Measurements from ENCODE around the gene SHANK3.

Gene SHANK3

GRCh38 chr22:50699001-50699755 lies 26.6 kb downstream of the SHANK3 start:
- ChIA-PET CTCF (interaction anchor here (1.1 to 1.7 kb wide), 3 partner anchors 11 to 31 kb away, joined by 3 to 5 read pairs (median 3); no protein-coding TSS in a partner anchor), POLR2A (no interaction called here)
- no peaks in the 10 kb centered on the region for H3K27me3 ChIP-seq (replicated peaks in 2 of 5; ENCODE audit: control insufficient read depth in 4 of 5, insufficient read depth in 5 of 5, low read length in 4 of 5)
- DNase-seq, result no peak
- WGBS (ENCODE audit: insufficient coverage), result 97% methylated on average over 15 of the region's 15 CpGs
- H3K27ac ChIP-seq (ENCODE audit: insufficient read depth in 1 of 2, low read depth in 1 of 2, low read length in 2 of 2, poor library complexity in 1 of 2, severe bottlenecking in 2 of 2), result peak overlapping the region in 1 of 2 experiments; percentile 4
- H3K36me3 ChIP-seq (ENCODE audit: control insufficient read depth in 4 of 4, insufficient read depth in 4 of 4, low read length in 3 of 4), result peaks cover 14 to 94% (median 72%) of the 10 kb centered on the region in 4 experiments
- H3K9me3 ChIP-seq (ENCODE audit: control extremely low read depth in 1 of 5, control insufficient read depth in 4 of 5, insufficient read depth in 2 of 5, low read depth in 1 of 5, low read length in 4 of 5), result no peaks in the 10 kb centered on the region
- H3K4me3 ChIP-seq (ENCODE audit: control insufficient read depth in 1 of 7, extremely low read depth in 1 of 7, insufficient read depth in 4 of 7, low read depth in 2 of 7, low read length in 6 of 7), result no peak overlapping the region
- H3K4me1 ChIP-seq (ENCODE audit: control extremely low read depth in 1 of 4, control insufficient read depth in 4 of 4, insufficient read depth in 4 of 4, low read length in 3 of 4), result peaks cover 0 to 13% (median 5%) of the 10 kb centered on the region in 4 experiments

GRCh38 chr22:50699756-50700386 lies 27.2 kb downstream of the SHANK3 start:
- Histone ChIP-seq H3K9me3 (ENCODE audit: control extremely low read depth in 1 of 5, control insufficient read depth in 4 of 5, insufficient read depth in 2 of 5, low read depth in 1 of 5, low read length in 4 of 5) (no peaks in the 10 kb centered on the region), H3K4me3 (ENCODE audit: control insufficient read depth in 1 of 7, extremely low read depth in 1 of 7, insufficient read depth in 4 of 7, low read depth in 2 of 7, low read length in 6 of 7) (no peak overlapping the region), H3K27ac (ENCODE audit: insufficient read depth in 1 of 2, low read depth in 1 of 2, low read length in 2 of 2, poor library complexity in 1 of 2, severe bottlenecking in 2 of 2) (peak overlapping the region in 1 of 2 experiments; percentile 4), H3K27me3 (replicated peaks in 2 of 5; ENCODE audit: control insufficient read depth in 4 of 5, insufficient read depth in 5 of 5, low read length in 4 of 5) (no peaks in the 10 kb centered on the region), H3K36me3 (ENCODE audit: control insufficient read depth in 4 of 4, insufficient read depth in 4 of 4, low read length in 3 of 4) (peaks cover 11 to 95% (median 72%) of the 10 kb centered on the region in 4 experiments), H3K4me1 (ENCODE audit: control extremely low read depth in 1 of 4, control insufficient read depth in 4 of 4, insufficient read depth in 4 of 4, low read length in 3 of 4) (peaks cover 0 to 13% (median 5%) of the 10 kb centered on the region in 4 experiments)
- DNase-seq, result no peak
- 96% methylated on average over 12 of the region's 15 CpGs for WGBS (ENCODE audit: insufficient coverage)
- ChIA-PET CTCF (interaction anchor here (0.6 to 1.7 kb wide), 4 partner anchors 10 to 80 kb away, joined by 3 to 5 read pairs (median 3); no protein-coding TSS in a partner anchor), POLR2A (no interaction called here)

GRCh38 chr22:50700387-50701075 lies 27.9 kb downstream of the SHANK3 start:
- no peaks in the 10 kb centered on the region for H3K9me3 ChIP-seq (ENCODE audit: control extremely low read depth in 1 of 5, control insufficient read depth in 4 of 5, insufficient read depth in 2 of 5, low read depth in 1 of 5, low read length in 4 of 5)
- H3K36me3 ChIP-seq (ENCODE audit: control insufficient read depth in 4 of 4, insufficient read depth in 4 of 4, low read length in 3 of 4), result peaks cover 7 to 95% (median 71%) of the 10 kb centered on the region in 4 experiments
- CTCF ChIA-PET, result interaction anchor here (0.6 to 1.7 kb wide), 3 partner anchors 9 to 81 kb away, joined by 3 to 5 read pairs (median 3); no protein-coding TSS in a partner anchor
- peaks cover 0 to 13% (median 5%) of the 10 kb centered on the region in 4 experiments for H3K4me1 ChIP-seq (ENCODE audit: control extremely low read depth in 1 of 4, control insufficient read depth in 4 of 4, insufficient read depth in 4 of 4, low read length in 3 of 4)
- no peak for DNase-seq
- POLR2A ChIA-PET, result no interaction called here
- no peak overlapping the region for H3K4me3 ChIP-seq (ENCODE audit: control insufficient read depth in 1 of 7, extremely low read depth in 1 of 7, insufficient read depth in 4 of 7, low read depth in 2 of 7, low read length in 6 of 7)
- H3K27me3 ChIP-seq (replicated peaks in 2 of 5; ENCODE audit: control insufficient read depth in 4 of 5, insufficient read depth in 5 of 5, low read length in 4 of 5), result no peaks in the 10 kb centered on the region
- 93% methylated on average over 19 of the region's 19 CpGs for WGBS (ENCODE audit: insufficient coverage)
- no peak overlapping the region for H3K27ac ChIP-seq (ENCODE audit: insufficient read depth in 1 of 2, low read depth in 1 of 2, low read length in 2 of 2, poor library complexity in 1 of 2, severe bottlenecking in 2 of 2)

- CTCF ChIA-PET, result interaction anchor here (1.5 kb wide), 1 partner anchor 9 kb away, joined by 4 read pairs; no protein-coding TSS in a partner anchor
- DNase-seq, result no peak
- WGBS (ENCODE audit: insufficient coverage), result 96% methylated on average over 6 of the region's 7 CpGs
- H3K36me3 ChIP-seq (ENCODE audit: control insufficient read depth in 4 of 4, insufficient read depth in 4 of 4, low read length in 3 of 4), result peaks cover 7 to 95% (median 67%) of the 10 kb centered on the region in 4 experiments
- peaks cover 0 to 13% (median 5%) of the 10 kb centered on the region in 4 experiments for H3K4me1 ChIP-seq (ENCODE audit: control extremely low read depth in 1 of 4, control insufficient read depth in 4 of 4, insufficient read depth in 4 of 4, low read length in 3 of 4)
- H3K27ac ChIP-seq (ENCODE audit: insufficient read depth in 1 of 2, low read depth in 1 of 2, low read length in 2 of 2, poor library complexity in 1 of 2, severe bottlenecking in 2 of 2), result no peak overlapping the region
- H3K4me3 ChIP-seq (ENCODE audit: control insufficient read depth in 1 of 7, extremely low read depth in 1 of 7, insufficient read depth in 4 of 7, low read depth in 2 of 7, low read length in 6 of 7), result no peak overlapping the region
- POLR2A ChIA-PET, result no interaction called here
- no peaks in the 10 kb centered on the region for H3K9me3 ChIP-seq (ENCODE audit: control extremely low read depth in 1 of 5, control insufficient read depth in 4 of 5, insufficient read depth in 2 of 5, low read depth in 1 of 5, low read length in 4 of 5)
- H3K27me3 ChIP-seq (replicated peaks in 2 of 5; ENCODE audit: control insufficient read depth in 4 of 5, insufficient read depth in 5 of 5, low read length in 4 of 5), result no peaks in the 10 kb centered on the region
Measured at GRCh38 chr22:50701076-50701419, 28.4 kb downstream of the SHANK3 start.

- ChIA-PET POLR2A (no interaction called here), CTCF (interaction anchor here (0.9 to 1.5 kb wide), 2 partner anchors 9 to 14 kb away, joined by 4 read pairs; no protein-coding TSS in a partner anchor)
- Histone ChIP-seq H3K36me3 (ENCODE audit: control insufficient read depth in 4 of 4, insufficient read depth in 4 of 4, low read length in 3 of 4) (peaks cover 7 to 95% (median 68%) of the 10 kb centered on the region in 4 experiments), H3K4me3 (ENCODE audit: control insufficient read depth in 1 of 7, extremely low read depth in 1 of 7, insufficient read depth in 4 of 7, low read depth in 2 of 7, low read length in 6 of 7) (no peak overlapping the region), H3K27ac (ENCODE audit: insufficient read depth in 1 of 2, low read depth in 1 of 2, low read length in 2 of 2, poor library complexity in 1 of 2, severe bottlenecking in 2 of 2) (no peak overlapping the region), H3K9me3 (ENCODE audit: control extremely low read depth in 1 of 5, control insufficient read depth in 4 of 5, insufficient read depth in 2 of 5, low read depth in 1 of 5, low read length in 4 of 5) (no peaks in the 10 kb centered on the region), H3K27me3 (replicated peaks in 2 of 5; ENCODE audit: control insufficient read depth in 4 of 5, insufficient read depth in 5 of 5, low read length in 4 of 5) (no peaks in the 10 kb centered on the region), H3K4me1 (ENCODE audit: control extremely low read depth in 1 of 4, control insufficient read depth in 4 of 4, insufficient read depth in 4 of 4, low read length in 3 of 4) (peaks cover 0 to 13% (median 5%) of the 10 kb centered on the region in 4 experiments)
- no peak for DNase-seq
- WGBS (ENCODE audit: insufficient coverage), result 100% methylated on average over 7 of the region's 11 CpGs
Measured at GRCh38 chr22:50701428-50702154, 29.0 kb downstream of the SHANK3 start.

DNA sequence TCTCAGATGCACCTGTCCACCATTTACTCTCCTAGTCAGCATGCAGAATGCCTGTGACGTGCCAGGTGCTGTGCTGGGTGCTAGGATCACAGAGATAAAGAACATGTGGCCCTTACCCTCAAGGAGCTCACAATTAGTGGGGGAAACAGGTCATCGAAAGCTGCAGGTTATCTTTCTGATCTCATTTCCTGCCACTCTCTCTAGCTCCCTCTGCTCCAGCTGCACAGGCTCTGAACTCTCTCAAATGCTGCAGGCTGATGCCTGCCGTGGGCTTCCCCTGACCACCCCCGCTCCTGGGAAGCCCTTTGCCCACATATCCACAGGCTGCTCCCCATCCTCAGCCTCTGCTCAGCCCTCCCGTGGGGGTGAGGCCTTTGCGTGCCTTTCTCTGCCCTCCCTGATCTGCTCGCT lies 29.6 kb downstream of the SHANK3 start:
- CTCF ChIA-PET, result interaction anchor here (0.9 to 1.5 kb wide), 3 partner anchors 10 to 72 kb away, joined by 3 to 4 read pairs (median 4); no protein-coding TSS in a partner anchor
- H3K4me1 ChIP-seq (ENCODE audit: control extremely low read depth in 1 of 4, control insufficient read depth in 4 of 4, insufficient read depth in 4 of 4, low read length in 3 of 4), result peaks cover 0 to 13% (median 5%) of the 10 kb centered on the region in 4 experiments
- peaks cover 7 to 93% (median 66%) of the 10 kb centered on the region in 4 experiments for H3K36me3 ChIP-seq (ENCODE audit: control insufficient read depth in 4 of 4, insufficient read depth in 4 of 4, low read length in 3 of 4)
- H3K9me3 ChIP-seq (ENCODE audit: control extremely low read depth in 1 of 5, control insufficient read depth in 4 of 5, insufficient read depth in 2 of 5, low read depth in 1 of 5, low read length in 4 of 5), result no peaks in the 10 kb centered on the region
- H3K4me3 ChIP-seq (ENCODE audit: control insufficient read depth in 1 of 7, extremely low read depth in 1 of 7, insufficient read depth in 4 of 7, low read depth in 2 of 7, low read length in 6 of 7), result no peak overlapping the region
- POLR2A ChIA-PET, result no interaction called here
- no peak for DNase-seq
- WGBS (ENCODE audit: insufficient coverage), result 53% methylated on average over 7 of the region's 7 CpGs
- no peak overlapping the region for H3K27ac ChIP-seq (ENCODE audit: insufficient read depth in 1 of 2, low read depth in 1 of 2, low read length in 2 of 2, poor library complexity in 1 of 2, severe bottlenecking in 2 of 2)
- no peaks in the 10 kb centered on the region for H3K27me3 ChIP-seq (replicated peaks in 2 of 5; ENCODE audit: control insufficient read depth in 4 of 5, insufficient read depth in 5 of 5, low read length in 4 of 5)
